ENCODE data around the gene ETV3. TPM values are rescaled to one million over a fixed set of nuclear protein-coding genes. Genes with fewer than 3 reads are reported as not detected.

ETV3 gene
- total RNA-seq, 6 donors from 2014 or later = 14.7 to 34.8 (median 27.6) TPM

DNA sequence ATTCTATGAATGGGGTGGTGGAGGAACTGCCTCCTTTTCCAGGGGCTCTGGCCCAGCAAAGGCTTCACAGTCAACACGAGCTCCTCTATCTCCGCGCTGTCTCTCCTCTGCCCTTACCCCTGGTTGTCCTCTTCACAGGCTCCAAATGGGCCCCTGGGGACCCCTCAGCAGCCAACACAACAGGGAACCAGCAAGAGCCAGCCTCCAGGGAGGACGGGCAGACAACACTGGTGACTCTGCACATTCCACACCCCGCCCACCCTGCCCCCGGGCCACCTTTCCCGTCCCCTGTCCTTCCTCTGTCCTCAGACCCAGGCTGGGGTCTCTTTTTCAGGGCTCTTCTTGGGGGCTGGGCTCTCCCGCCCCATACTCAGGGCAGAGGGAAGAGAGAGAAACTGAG, 17.5 kb upstream of the ETV3 start:
- TF ChIP-seq POLR2AphosphoS5 (IDR thresholded peaks at IDR 0.05) (no peak), POLR2A (IDR thresholded peaks at IDR 0.05) (no peak), EP300 (IDR thresholded peaks at IDR 0.05) (no peak)
- TF ChIP-seq, protein P1, sequence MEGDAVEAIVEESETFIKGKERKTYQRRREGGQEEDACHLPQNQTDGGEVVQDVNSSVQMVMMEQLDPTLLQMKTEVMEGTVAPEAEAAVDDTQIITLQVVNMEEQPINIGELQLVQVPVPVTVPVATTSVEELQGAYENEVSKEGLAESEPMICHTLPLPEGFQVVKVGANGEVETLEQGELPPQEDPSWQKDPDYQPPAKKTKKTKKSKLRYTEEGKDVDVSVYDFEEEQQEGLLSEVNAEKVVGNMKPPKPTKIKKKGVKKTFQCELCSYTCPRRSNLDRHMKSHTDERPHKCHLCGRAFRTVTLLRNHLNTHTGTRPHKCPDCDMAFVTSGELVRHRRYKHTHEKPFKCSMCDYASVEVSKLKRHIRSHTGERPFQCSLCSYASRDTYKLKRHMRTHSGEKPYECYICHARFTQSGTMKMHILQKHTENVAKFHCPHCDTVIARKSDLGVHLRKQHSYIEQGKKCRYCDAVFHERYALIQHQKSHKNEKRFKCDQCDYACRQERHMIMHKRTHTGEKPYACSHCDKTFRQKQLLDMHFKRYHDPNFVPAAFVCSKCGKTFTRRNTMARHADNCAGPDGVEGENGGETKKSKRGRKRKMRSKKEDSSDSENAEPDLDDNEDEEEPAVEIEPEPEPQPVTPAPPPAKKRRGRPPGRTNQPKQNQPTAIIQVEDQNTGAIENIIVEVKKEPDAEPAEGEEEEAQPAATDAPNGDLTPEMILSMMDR (IDR thresholded peaks at IDR 0.05) = no peak
- Histone ChIP-seq H3K27ac (peak overlapping the region in 2 of 4 donors; percentile 27 to 79), H3K27me3 (no peaks in the 10 kb centered on the region), H3K9me3 (no peaks in the 10 kb centered on the region), H3K4me3 (peak overlapping the region in 1 of 4 donors; percentile 17), H3K36me3 (no peaks in the 10 kb centered on the region), H3K4me1 (peaks cover 28 to 31% (median 29%) of the 10 kb centered on the region in 4 donors)
- WGBS, 2 donors = 9 to 14% methylated on average over 8 of the region's 8 CpGs
- no peak for DNase-seq
- ATAC-seq (ENCODE audit: low FRiP score in 2 of 2) = peak in 1 of 2 donors; percentile 17

DNA sequence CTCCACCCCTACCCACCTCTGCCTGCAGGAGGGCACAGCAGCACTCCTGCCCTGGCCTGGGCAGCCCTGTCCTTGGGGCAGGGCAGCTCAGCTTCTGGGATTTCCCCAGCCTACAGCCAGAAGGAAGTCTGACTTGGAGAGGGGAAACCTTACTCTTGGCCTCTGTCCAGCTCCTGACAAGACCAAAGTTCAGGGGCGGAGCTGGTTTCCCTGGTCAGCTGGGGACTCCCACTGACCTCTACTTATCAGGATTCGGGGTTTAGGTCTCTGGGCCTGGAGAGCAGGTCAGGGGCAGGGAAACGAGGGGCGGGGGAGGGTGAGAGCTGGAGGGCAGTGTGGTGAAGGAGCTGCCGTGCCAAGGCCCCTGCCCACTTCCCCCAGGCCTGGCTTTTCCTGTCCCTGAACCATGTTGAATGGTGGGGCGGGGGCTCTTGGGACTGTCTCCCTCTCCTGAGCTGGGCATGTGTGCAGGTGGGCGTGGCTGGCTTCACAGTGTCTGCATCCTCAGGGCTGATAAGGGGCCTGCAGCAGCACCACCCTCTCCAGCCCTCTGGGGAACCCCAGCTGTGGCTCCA, 16.8 kb upstream of the ETV3 start:
- Histone ChIP-seq H3K36me3 (no peaks in the 10 kb centered on the region), H3K4me3 (no peak overlapping the region), H3K27me3 (no peaks in the 10 kb centered on the region), H3K27ac (peak overlapping the region; percentile 27 to 79 (median 48)), H3K9me3 (no peaks in the 10 kb centered on the region), H3K4me1 (peaks cover 28 to 31% (median 29%) of the 10 kb centered on the region in 4 donors)
- no peak for TF ChIP-seq POLR2A (IDR thresholded peaks at IDR 0.05)
- TF ChIP-seq EP300 (IDR thresholded peaks at IDR 0.05) = peak in 1 of 4 donors; percentile 10
- DNase-seq (peak; percentile 50 to 85), ATAC-seq (ENCODE audit: low FRiP score in 2 of 2) (peak; percentile 66 to 71)
- WGBS, 2 donors = 23% methylated on average over 7 of the region's 7 CpGs; no CpG with 5 or more reads in 1 of the 2 donors

DNA sequence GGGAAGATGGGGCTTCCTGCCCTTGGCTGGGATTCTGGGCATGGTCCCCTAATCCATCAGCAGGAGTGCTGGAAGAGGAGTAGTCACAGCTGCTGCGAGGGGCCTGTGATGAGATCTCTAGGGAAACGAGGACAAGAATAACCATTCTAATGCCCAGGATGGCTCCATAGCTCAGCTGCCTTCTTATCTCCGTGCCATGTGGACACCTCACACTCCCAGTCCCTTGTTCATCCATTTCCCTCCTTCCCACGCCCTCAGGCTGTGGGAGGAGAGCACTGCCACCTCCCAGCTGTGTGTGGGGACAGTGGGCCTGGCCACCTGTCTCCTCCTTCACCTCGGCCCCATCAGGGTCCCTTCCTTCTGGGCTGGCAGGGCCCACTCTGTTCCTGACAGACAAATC, 16.1 kb upstream of the ETV3 start:
- TF ChIP-seq, protein P1 (IDR thresholded peaks at IDR 0.05) = no peak
- TF ChIP-seq POLR2A (IDR thresholded peaks at IDR 0.05) = no peak
- TF ChIP-seq EP300 (IDR thresholded peaks at IDR 0.05) = no peak
- no peak for TF ChIP-seq POLR2AphosphoS5 (IDR thresholded peaks at IDR 0.05)
- DNase-seq (peak in 1 of 2 donors; percentile 13), ATAC-seq (ENCODE audit: low FRiP score in 2 of 2) (no peak)
- Histone ChIP-seq H3K4me1 (peaks cover 28 to 31% (median 29%) of the 10 kb centered on the region in 4 donors), H3K9me3 (no peaks in the 10 kb centered on the region), H3K27me3 (no peaks in the 10 kb centered on the region), H3K36me3 (no peaks in the 10 kb centered on the region), H3K27ac (peak overlapping the region; percentile 8 to 79 (median 42)), H3K4me3 (no peak overlapping the region)
- WGBS, 2 donors = 65 to 73% methylated on average over 5 of the region's 5 CpGs

GRCh38 chr1:157153746-157154145, 15.6 kb upstream of the ETV3 start:
- ATAC-seq (ENCODE audit: low FRiP score in 2 of 2) (no peak), DNase-seq (peak in 1 of 2 donors; percentile 44)
- Histone ChIP-seq H3K27me3 (no peaks in the 10 kb centered on the region), H3K36me3 (no peaks in the 10 kb centered on the region), H3K27ac (peak overlapping the region in 2 of 4 donors; percentile 27 to 79), H3K4me3 (no peak overlapping the region), H3K9me3 (no peaks in the 10 kb centered on the region), H3K4me1 (peaks cover 28 to 31% (median 30%) of the 10 kb centered on the region in 4 donors)
- WGBS, 2 donors = 44 to 56% methylated on average over 1 of the region's 1 CpG
- TF ChIP-seq POLR2AphosphoS5 (IDR thresholded peaks at IDR 0.05) (no peak), EP300 (IDR thresholded peaks at IDR 0.05) (no peak), POLR2A (IDR thresholded peaks at IDR 0.05) (no peak)
- TF ChIP-seq, protein P1 (IDR thresholded peaks at IDR 0.05) = no peak

- ATAC-seq (ENCODE audit: low FRiP score in 2 of 2) (no peak), DNase-seq (no peak)
- H3K36me3 ChIP-seq = no peaks in the 10 kb centered on the region
- H3K9me3 ChIP-seq = no peaks in the 10 kb centered on the region
- TF ChIP-seq, protein P1 (IDR thresholded peaks at IDR 0.05) = no peak
- no peak for TF ChIP-seq EP300 (IDR thresholded peaks at IDR 0.05)
- no peak for TF ChIP-seq POLR2A (IDR thresholded peaks at IDR 0.05)
- no peak for TF ChIP-seq POLR2AphosphoS5 (IDR thresholded peaks at IDR 0.05)
- H3K27me3 ChIP-seq = no peaks in the 10 kb centered on the region
- no peak overlapping the region for H3K4me3 ChIP-seq
- no peak overlapping the region for H3K27ac ChIP-seq
- WGBS, 2 donors = 95 to 96% methylated on average over 2 of the region's 2 CpGs
- H3K4me1 ChIP-seq = peaks cover 28 to 35% (median 33%) of the 10 kb centered on the region in 4 donors
Observed at GRCh38 chr1:157152510-157152909, 14.3 kb upstream of the ETV3 start.

Data from upper lobe of left lung (tissue), 6 donors.